H54 (cell line): ENCODE data around the gene FAM83E.
"Not testable (repeated sequence)": the region's sequence is repeated elsewhere in the genome, so short reads cannot be mapped to it uniquely, and the experiment has no call there.

ENCODE experiments used
- DNase-seq: peaks from one replicate; pipeline ENCODE4 v3.0.0; 2011; ENCODE audit warnings: low spot score, mixed read lengths; ENCODE audit not compliant: insufficient read length
- FAIRE-seq: peaks from 3 replicates; lab custom pipeline; 2011; peaks lifted over from hg19 to GRCh38; lab: Jason Lieb, UNC
- POLR2A ChIP-seq: IDR thresholded peaks from 2 replicates; pipeline ENCODE4 v1.6.1; 2011; ENCODE audit warnings: low read depth, mild to moderate bottlenecking, low read length

FAM83E gene

DNA sequence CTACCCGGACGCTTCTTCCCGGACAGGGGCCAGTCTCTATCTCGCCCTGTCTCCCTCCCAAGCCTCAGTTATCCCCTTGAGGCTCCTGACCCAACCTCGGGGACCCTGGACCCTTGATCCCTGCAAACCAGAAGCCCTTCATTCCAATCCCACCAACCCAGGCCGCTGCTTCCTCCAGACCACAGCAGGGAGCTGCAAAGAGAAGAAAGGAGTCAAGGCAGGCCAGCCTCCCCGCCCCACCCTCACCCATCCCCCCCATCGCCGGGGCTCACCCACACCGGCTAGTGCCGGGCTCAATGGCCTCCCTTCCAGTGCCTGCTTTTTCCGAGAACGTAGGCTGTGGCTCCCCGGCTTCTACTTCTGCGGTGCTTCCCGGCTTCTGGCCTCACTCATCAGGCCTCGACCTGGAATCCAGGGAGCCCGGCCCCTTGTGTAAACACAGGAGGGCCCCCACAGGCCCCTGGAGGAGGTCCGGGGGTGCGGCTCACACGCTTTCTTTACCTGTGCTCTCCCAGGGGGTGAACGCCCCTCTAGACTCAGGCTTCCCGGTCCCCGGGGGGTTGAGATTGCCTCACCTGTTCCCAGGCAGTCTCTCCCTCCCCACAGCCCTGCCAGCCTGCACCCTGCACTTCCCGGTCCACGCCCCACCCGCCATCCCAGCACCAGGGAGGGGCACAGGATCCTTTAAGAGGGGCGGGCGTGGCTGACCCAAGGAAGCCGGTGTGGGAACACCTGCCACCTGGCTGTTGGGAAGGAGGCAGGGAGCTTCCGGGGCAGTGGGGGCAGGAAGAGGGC lies at the start of gene FAM83E:
FAM83E (minus strand) TSS at position 641 of the 795 bp plus-strand sequence. CDS start 1,704 bp downstream, outside the sequence.
- FAIRE-seq = no peak
- no peak for DNase-seq
- TF ChIP-seq POLR2A = no peak

DNA sequence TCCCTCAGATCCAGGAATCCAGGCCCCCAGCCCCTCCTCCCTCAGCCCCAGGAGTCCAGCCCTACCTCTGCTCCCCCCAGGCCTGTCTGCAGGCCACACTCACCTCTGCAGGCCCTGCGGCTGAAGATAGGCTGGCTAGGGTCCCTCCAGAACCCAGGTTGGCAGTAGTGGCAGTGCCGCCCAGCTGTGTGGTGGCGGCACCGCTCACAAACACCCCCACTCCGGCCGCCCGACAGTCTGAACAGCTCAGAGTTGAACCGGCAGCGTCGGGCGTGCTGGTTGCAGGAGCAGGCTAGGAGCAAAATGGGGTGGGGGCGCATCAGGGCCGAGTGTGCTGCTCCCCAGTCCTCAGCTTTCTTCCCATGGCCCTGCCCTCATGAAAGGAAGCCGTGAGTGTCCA lies 49.6 kb upstream of the FAM83E start:
- DNase-seq (no peak), FAIRE-seq (no peak)
- no peak for TF ChIP-seq POLR2A

DNA sequence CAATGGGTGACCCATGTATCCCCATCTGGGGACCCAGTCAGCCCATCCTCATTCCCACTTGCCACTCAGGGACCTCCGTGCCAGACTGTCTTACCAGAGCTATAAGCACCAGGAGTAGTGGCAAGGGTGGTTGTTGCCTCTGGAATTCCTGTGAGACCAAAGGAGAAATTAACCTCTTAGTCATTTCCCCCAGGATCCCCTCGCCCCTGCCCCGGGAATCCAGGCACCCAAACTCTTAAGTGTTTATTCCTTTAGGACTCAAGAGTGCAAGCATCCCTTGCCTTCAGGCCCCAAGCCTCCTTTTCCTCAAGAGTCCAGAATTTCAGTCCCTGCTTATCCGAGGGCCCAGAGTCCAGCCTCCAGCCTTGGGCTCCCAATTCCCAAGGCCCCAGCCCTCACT lies 48.8 kb upstream of the FAM83E start:
- TF ChIP-seq POLR2A = no peak
- no peak for FAIRE-seq
- no peak for DNase-seq

DNA sequence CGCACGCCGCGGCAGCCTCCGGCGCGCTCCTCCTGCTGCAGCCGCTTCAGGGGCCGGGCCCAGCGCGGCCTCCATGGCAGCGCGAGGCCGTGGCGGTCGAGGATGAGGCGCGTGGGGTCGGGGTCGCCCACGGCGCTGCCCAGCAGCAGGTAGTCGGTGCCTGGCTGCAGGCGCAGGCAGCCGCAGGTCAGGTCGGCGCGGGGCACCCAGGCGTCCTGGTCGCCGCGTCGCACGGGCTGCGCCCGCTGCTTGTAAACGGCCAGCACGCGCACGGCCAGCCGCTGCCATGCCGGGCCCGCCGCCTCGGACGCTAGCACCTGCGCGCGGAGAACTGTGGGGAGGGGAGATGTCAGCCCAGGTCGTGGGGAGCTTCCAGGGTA lies 46.8 kb upstream of the FAM83E start:
- no peak for TF ChIP-seq POLR2A
- DNase-seq = no peak
- no peak for FAIRE-seq

DNA sequence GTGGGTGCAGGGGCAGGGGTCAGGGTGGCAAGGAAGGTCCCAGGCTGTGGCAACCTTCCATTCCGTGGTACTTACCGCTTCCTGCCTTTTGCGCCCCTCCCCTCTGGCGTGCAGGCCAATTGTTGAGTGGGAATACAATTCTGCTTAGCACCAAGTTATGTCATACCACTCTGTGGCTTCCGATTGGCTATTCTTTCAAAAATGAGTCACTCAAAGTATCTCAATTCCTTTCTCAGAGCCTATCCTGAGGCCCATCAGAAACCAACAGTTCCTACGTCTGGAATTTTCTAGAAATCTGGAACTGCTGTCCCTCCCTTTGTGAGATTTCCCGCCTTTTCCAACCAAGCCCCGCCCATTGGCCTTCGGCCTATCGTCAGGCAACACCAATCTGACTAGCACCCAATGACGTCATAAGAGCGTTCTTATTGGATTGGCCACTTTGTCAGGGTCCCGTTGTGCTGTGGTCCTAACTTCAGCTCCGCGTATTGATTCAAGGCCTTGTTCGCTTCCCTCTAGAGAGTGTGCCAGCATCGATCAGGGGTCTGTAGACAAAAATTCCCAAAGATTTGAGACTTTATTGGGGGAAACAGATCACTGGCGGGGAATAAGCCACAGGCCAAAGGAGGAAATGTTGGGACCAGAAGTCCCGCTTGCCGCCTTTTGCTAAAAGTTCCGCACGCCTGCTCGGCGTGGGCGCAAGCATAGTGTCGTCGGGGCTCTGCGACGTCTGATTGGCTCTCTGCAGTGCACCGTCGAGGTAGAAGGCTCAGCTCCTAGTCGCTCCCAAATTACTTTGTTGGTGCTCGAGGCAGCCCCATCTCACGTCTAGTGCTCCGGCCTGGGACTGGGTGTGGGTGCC lies 46.2 kb upstream of the FAM83E start:
- peak; percentile 72 for FAIRE-seq
- no peak for TF ChIP-seq POLR2A
- DNase-seq = peak; percentile 80

DNA sequence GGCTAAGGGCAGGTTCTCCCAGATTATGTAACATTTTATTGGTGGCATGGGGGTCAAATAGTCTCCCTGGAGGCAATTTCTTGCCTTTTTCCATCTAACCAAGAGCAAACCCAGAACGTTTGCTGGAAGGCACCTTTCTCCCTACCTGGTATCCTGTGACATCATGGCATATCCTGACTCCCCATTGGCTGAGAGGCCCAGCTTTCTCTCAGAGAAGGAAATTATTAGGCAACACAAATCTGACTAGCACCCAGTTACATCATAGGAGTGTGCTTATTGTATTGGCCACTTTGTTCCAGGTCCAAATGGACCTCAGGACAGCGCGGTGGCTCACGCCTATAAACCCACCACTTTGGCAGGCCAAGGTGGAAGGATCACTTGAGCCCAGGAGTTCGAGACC lies 44.9 kb upstream of the FAM83E start:
- no peak for FAIRE-seq
- no peak for DNase-seq
- TF ChIP-seq POLR2A = no peak

DNA sequence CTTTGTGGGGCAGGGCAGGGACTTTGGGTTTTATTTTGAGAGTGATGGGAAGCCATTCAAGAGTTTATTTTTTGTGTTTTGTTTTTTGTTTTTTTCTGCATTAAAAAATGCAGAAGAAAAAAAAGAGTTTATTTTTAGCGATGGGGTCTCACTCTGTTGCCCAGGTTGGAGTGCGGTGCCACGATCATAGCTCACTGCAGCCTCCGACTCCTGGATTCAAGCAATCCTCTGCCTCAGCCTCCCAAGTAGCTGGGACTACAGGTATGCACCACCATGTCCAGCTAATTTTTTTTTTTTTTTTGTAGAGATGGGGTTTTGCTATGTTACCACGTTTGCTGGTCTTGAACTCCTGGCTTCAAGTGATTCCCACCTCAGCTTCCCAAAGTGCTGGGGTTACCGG lies 43.6 kb upstream of the FAM83E start:
- DNase-seq = no peak
- no peak for TF ChIP-seq POLR2A
- no peak for FAIRE-seq

DNA sequence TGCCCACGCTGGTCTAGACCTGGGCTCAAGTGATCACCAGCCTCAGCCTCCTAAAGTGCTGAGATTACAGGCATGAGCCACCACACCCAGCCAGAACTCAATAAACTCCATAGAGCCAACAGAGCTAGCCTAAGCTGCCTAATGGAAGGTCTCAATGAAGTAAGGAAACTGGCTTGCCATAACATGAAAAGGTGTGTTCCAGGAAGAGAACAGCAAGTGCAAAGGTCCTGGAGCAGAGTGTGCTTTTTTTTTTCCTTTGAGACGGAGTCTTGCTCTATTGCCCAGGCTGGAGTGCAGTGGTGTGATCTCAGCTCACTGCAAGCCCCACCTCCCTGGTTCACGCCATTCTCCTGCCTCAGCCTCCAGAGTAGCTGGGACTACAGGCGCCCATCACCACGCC lies 43.0 kb upstream of the FAM83E start:
- not testable (repeated sequence) for DNase-seq, FAIRE-seq

DNA sequence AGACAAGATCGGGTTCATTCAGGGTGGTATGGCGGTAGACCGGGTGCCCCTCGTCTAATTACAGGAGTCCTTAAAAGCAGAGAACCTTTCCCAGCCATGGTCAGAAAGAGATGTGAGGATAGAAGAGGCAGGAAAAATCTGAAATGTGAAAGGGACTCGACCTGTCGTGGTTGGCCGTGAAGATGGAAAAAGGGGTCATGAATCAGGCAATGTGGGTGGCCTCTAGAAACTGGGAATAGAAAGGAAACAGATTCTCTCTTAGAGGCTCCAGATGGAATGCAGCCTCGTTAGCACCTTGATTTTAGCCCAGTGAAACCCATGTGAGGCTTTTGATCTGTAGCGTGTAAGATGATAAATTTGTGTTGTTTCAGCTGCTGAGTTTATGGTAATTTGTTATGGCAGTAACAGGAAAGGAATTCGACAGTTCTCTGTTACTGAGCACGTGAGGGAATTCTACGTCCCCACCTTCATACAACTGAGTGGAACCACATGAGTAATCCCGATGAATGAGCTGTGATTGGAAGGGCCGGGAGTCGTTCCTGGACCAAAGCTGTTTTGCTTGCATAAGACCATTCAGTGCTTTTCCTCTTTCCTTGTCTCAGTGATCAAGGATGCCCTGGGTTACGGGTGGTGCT lies 42.1 kb upstream of the FAM83E start:
- DNase-seq = peak; percentile 65
- TF ChIP-seq POLR2A = no peak
- FAIRE-seq = peak; percentile 60

DNA sequence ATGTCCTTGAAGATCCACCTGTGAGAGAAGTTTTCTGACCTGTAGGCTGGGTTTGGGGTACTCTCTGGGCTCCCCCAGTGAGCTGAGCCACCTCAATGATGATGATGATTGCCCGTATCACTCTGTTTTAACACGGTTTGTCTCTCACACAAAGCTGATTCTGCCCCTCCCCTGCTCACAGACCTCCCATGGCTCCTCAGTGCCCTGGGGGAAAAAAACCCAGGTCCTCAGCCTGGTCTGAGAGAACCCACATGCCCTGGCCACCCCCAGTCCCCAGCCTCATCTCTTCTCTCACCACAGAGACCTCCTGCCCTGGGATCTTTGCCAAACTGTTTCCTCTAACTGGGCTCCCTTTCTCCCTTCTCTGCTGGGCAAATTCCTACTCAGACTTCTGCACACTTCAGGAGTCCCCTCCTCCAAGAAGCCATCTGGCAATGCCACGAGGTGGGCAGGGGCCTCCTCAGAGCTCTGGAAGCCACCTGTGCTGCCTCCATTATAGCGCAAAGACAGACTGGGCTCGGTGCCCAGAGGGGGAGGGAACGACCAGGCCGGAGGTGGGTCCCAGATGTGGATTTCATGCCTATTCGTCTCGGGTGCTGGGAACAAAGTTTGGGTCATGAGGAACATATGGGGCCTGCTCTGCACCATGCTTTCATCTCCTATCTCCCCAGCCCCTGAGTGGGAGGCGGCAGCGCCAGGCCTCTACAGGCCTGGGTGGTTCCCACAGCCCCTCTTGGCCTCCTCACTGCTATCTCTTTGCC lies 39.6 kb upstream of the FAM83E start:
- TF ChIP-seq POLR2A = no peak
- FAIRE-seq = no peak
- DNase-seq = no peak

DNA sequence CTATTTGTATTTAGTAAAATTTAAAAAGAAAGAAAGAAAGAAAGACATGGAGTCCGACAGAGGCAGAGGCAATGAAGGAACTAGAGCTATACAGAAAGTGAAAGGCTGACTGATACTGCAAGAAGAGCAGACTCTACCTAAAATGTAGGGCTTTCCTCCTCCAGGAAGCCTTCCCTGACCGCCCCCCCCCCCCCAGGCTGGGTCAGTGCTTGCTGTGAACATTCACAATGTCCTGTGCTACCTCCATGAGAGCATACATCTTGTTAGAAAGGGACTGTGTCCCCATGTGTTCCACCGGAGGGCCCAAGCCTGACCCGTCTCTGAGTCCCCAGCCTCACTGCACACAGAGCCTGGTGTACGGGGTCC lies 36.8 kb upstream of the FAM83E start:
- TF ChIP-seq POLR2A = no peak
- FAIRE-seq (no peak), DNase-seq (no peak)

DNA sequence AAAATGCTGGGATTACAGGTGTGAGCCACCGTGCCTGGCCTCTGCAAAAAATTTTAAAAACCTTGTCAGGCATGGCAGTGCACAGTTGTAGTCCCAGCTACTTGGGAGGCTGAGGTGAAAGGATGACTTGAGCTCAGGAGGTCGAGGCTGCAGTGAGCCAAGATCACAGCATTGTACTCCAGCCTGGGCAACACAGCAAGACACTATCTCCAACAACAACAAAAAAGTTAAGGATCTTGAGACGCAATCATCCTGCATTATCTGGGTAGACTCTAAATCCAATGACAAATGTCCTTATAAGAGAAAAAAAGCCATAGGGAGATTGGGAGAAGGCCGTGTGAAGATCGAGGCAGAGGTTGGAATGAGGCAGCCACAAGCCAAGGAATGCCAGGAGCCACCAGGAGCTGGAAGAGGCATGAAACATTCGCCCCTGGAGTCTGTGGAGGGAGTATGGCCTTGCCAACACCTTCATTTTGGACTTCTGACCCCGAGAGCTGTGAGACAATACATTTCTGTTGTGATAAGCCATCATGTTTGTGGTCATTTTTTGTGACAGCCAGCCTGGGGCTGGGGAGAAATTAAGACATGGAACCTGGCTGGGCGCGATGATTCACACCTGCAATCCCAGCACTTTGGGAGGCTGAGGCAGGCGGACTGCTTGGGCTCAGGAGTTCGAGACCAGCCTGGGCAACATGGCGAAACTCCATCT lies 36.3 kb upstream of the FAM83E start:
- no peak for TF ChIP-seq POLR2A
- DNase-seq (no peak), FAIRE-seq (no peak)

DNA sequence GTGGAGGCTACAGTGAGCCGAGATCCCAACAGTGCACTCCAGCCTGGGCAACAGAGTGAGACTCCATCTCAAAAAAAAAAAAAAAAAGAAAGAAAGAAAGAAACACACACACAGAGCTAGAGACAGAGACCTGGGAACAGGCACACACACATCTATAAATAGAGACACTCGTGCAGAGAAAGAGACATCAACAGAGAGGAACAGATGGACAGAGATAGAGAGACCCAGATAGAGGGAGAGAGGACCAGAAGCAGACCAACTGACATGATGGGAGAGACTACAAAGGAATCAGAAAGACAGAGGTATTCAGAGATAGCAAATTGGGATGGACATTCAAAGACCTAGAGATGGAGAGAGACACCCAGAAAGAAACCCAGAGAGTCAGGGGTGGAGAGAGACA lies 33.3 kb upstream of the FAM83E start:
- DNase-seq = no peak
- no peak for FAIRE-seq
- no peak for TF ChIP-seq POLR2A
